ENCODE results near the gene IL17RE.

DNA sequence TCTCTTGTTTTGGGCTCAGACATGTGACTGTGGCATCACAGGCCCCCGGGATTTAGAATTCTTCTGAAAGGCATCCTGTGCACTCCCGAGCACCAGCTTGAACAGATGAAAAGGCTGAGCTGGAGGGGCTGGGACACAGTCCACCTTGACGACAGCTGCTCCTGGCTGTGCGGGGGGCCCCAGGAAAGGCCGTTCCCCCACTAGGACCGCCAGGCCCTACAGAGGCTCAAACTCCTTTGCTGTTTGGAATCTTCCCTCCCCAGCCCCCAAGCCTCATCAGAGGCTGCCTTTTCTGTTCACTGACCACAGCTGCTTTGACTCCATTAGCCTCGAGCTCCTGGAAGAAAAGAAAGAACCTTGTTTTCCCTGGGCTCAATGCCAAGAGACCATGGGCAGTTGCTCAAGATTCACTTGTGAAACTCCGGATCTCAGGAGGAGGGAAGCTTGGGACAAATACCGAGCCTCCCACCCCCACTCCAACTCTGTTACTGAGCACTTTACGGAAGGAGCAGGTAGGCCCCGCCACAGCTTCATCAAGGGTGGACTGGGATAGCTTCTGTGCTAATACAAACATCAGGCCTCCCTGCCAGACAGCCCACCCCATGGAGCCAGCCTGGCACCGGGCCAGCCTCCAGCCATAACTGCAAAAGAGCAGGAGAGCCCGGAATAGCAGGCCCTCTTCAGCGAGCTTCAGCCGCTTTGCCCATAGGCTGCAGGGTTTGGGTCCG, 38.3 kb upstream of the IL17RE start:
- TF ChIP-seq EZH2 (IDR thresholded peaks at IDR 0.05) (no peak), POLR2AphosphoS5 (IDR thresholded peaks at IDR 0.05; ENCODE audit: borderline replicate concordance, low read depth, low read length) (no peak), FOXP2 (optimal IDR thresholded peaks at IDR 0.05; ENCODE audit: control extremely low read depth, extremely low read length, insufficient read depth) (no peak)

Data from SK-N-MC (cell line).